Activated T-helper 2 cell treated with anti-CD3 and anti-CD28 coated beads, Interferon-gamma antibody, Interleukin-2, Interleukin-4, amounts not matched to agents 10 μg/mL and 5 μg/mL and 100 μg/mL, durations not matched to agents 14 hours and 24 hours and 36 hours (primary cell): ENCODE results near the gene CTBP1. TPM values are rescaled to one million over a fixed set of nuclear protein-coding genes. Genes with fewer than 3 reads are reported as not detected.

Experiments used
- DNase-seq: peaks from one replicate; pipeline ENCODE4 v3.0.0; 2021; ENCODE audit warnings: low spot score
- H3K27ac Mint-ChIP-seq: one replicate; pipeline ENCODE4 v1.8.0; 2021; ENCODE audit warnings: mixed read lengths
- H3K27me3 Mint-ChIP-seq: one replicate; pipeline ENCODE4 v1.8.0; 2021; ENCODE audit warnings: low read depth, mixed read lengths
- H3K36me3 Mint-ChIP-seq: one replicate; pipeline ENCODE4 v1.8.0; 2021; ENCODE audit warnings: low read depth, mixed read lengths
- H3K4me1 Mint-ChIP-seq: one replicate; pipeline ENCODE4 v1.8.0; 2021; ENCODE audit warnings: low read depth, mixed read lengths
- H3K4me3 Mint-ChIP-seq: one replicate; pipeline ENCODE4 v1.8.0; 2021; ENCODE audit warnings: low read depth, mild to moderate bottlenecking, moderate library complexity, mixed read lengths
- H3K9me3 Mint-ChIP-seq: one replicate; pipeline ENCODE4 v1.8.0; 2021; ENCODE audit warnings: mixed read lengths
- intact Hi-C: fragments of 100-400 bp; cut with micrococcal nuclease; formaldehyde crosslinking; loops from one replicate; pipeline ENCODE4 v1.15.1; 2023
- total RNA-seq: library from RNA; stranded (reverse); gene quantifications from 2 replicates; pipeline ENCODE4 v1.2.3, GENCODE V29; 2022

CTBP1 gene
- total RNA-seq, 1 donor from 2014 or later: 194 TPM

GRCh38 chr4:1271686-1272085, 22.8 kb upstream of the CTBP1 start:
- peaks cover under 1% of the 10 kb centered on the region for H3K36me3 Mint-ChIP-seq
- H3K27me3 Mint-ChIP-seq: peaks cover 1% of the 10 kb centered on the region
- peaks cover 11% of the 10 kb centered on the region for H3K4me1 Mint-ChIP-seq
- no peak overlapping the region for H3K4me3 Mint-ChIP-seq
- no peak for DNase-seq
- H3K27ac Mint-ChIP-seq: no peak overlapping the region
- intact Hi-C loops: no loop called here
- peaks cover 17% of the 10 kb centered on the region for H3K9me3 Mint-ChIP-seq

- H3K36me3 Mint-ChIP-seq: peaks cover 16% of the 10 kb centered on the region
- H3K27me3 Mint-ChIP-seq: no peaks in the 10 kb centered on the region
- H3K4me1 Mint-ChIP-seq: peaks cover 15% of the 10 kb centered on the region
- no peak overlapping the region for H3K4me3 Mint-ChIP-seq
- intact Hi-C loops: no loop called here
- peaks cover 26% of the 10 kb centered on the region for H3K9me3 Mint-ChIP-seq
- H3K27ac Mint-ChIP-seq: no peak overlapping the region
- no peak for DNase-seq
Observed at GRCh38 chr4:1269209-1269608, 20.3 kb upstream of the CTBP1 start.

GRCh38 chr4:1266881-1267763, 18.2 kb upstream of the CTBP1 start:
- intact Hi-C loops: loop anchor here (2.0 kb wide), 1 partner anchor 18 kb away; the partner anchor contains the start of gene CTBP1
- no peak for DNase-seq
- H3K27ac Mint-ChIP-seq: peak overlapping the region; percentile 91
- peak overlapping the region; percentile 66 for H3K4me3 Mint-ChIP-seq
- peaks cover 19% of the 10 kb centered on the region for H3K36me3 Mint-ChIP-seq
- peaks cover 26% of the 10 kb centered on the region for H3K9me3 Mint-ChIP-seq
- peaks cover 25% of the 10 kb centered on the region for H3K4me1 Mint-ChIP-seq
- H3K27me3 Mint-ChIP-seq: no peaks in the 10 kb centered on the region

- Mint-ChIP-seq H3K4me1 (peaks cover 36% of the 10 kb centered on the region), H3K9me3 (peaks cover 22% of the 10 kb centered on the region), H3K4me3 (no peak overlapping the region), H3K36me3 (peaks cover 25% of the 10 kb centered on the region), H3K27ac (no peak overlapping the region), H3K27me3 (no peaks in the 10 kb centered on the region)
- DNase-seq: no peak
- intact Hi-C loops: no loop called here
Observed at GRCh38 chr4:1265351-1265750, 16.4 kb upstream of the CTBP1 start.

GRCh38 chr4:1264942-1265341, 16.0 kb upstream of the CTBP1 start:
- Mint-ChIP-seq H3K36me3 (peaks cover 25% of the 10 kb centered on the region), H3K9me3 (peaks cover 22% of the 10 kb centered on the region), H3K4me1 (peaks cover 40% of the 10 kb centered on the region), H3K27me3 (no peaks in the 10 kb centered on the region), H3K27ac (no peak overlapping the region), H3K4me3 (no peak overlapping the region)
- intact Hi-C loops: no loop called here
- DNase-seq: no peak

- intact Hi-C loops: no loop called here
- Mint-ChIP-seq H3K4me1 (peaks cover 34% of the 10 kb centered on the region), H3K27ac (no peak overlapping the region), H3K9me3 (peaks cover 28% of the 10 kb centered on the region), H3K36me3 (peaks cover 33% of the 10 kb centered on the region), H3K27me3 (no peaks in the 10 kb centered on the region), H3K4me3 (no peak overlapping the region)
- no peak for DNase-seq
Observed at GRCh38 chr4:1261107-1261928, 12.4 kb upstream of the CTBP1 start.

GRCh38 chr4:1260418-1261106, 11.6 kb upstream of the CTBP1 start:
- no peak for DNase-seq
- no peak overlapping the region for H3K4me3 Mint-ChIP-seq
- H3K27me3 Mint-ChIP-seq: no peaks in the 10 kb centered on the region
- H3K36me3 Mint-ChIP-seq: peaks cover 33% of the 10 kb centered on the region
- intact Hi-C loops: no loop called here
- H3K27ac Mint-ChIP-seq: peak overlapping the region; percentile 26
- H3K9me3 Mint-ChIP-seq: peaks cover 32% of the 10 kb centered on the region
- peaks cover 36% of the 10 kb centered on the region for H3K4me1 Mint-ChIP-seq

GRCh38 chr4:1259966-1260365, 11.0 kb upstream of the CTBP1 start:
- Mint-ChIP-seq H3K4me3 (no peak overlapping the region), H3K4me1 (peaks cover 37% of the 10 kb centered on the region), H3K27ac (no peak overlapping the region), H3K36me3 (peaks cover 36% of the 10 kb centered on the region), H3K27me3 (no peaks in the 10 kb centered on the region), H3K9me3 (peaks cover 34% of the 10 kb centered on the region)
- DNase-seq: no peak
- intact Hi-C loops: no loop called here

GRCh38 chr4:1258457-1258856, 9.5 kb upstream of the CTBP1 start:
- H3K27me3 Mint-ChIP-seq: no peaks in the 10 kb centered on the region
- no peak for DNase-seq
- H3K36me3 Mint-ChIP-seq: peaks cover 40% of the 10 kb centered on the region
- H3K9me3 Mint-ChIP-seq: peaks cover 45% of the 10 kb centered on the region
- intact Hi-C loops: no loop called here
- no peak overlapping the region for H3K27ac Mint-ChIP-seq
- peaks cover 40% of the 10 kb centered on the region for H3K4me1 Mint-ChIP-seq
- H3K4me3 Mint-ChIP-seq: no peak overlapping the region

- no peak overlapping the region for H3K4me3 Mint-ChIP-seq
- no peak for DNase-seq
- peaks cover 58% of the 10 kb centered on the region for H3K36me3 Mint-ChIP-seq
- H3K4me1 Mint-ChIP-seq: peaks cover 29% of the 10 kb centered on the region
- no peaks in the 10 kb centered on the region for H3K27me3 Mint-ChIP-seq
- H3K9me3 Mint-ChIP-seq: peaks cover 67% of the 10 kb centered on the region
- H3K27ac Mint-ChIP-seq: no peak overlapping the region
- intact Hi-C loops: no loop called here
Observed at GRCh38 chr4:1255699-1256098, 6.8 kb upstream of the CTBP1 start.

- Mint-ChIP-seq H3K27ac (no peak overlapping the region), H3K4me1 (peaks cover 29% of the 10 kb centered on the region), H3K9me3 (peaks cover 70% of the 10 kb centered on the region), H3K4me3 (no peak overlapping the region), H3K36me3 (peaks cover 63% of the 10 kb centered on the region), H3K27me3 (no peaks in the 10 kb centered on the region)
- intact Hi-C loops: no loop called here
- no peak for DNase-seq
Observed at GRCh38 chr4:1255151-1255550, 6.2 kb upstream of the CTBP1 start.

- H3K36me3 Mint-ChIP-seq: peaks cover 68% of the 10 kb centered on the region
- DNase-seq: no peak
- peaks cover 71% of the 10 kb centered on the region for H3K9me3 Mint-ChIP-seq
- no peaks in the 10 kb centered on the region for H3K27me3 Mint-ChIP-seq
- H3K4me1 Mint-ChIP-seq: peaks cover 24% of the 10 kb centered on the region
- no peak overlapping the region for H3K4me3 Mint-ChIP-seq
- no peak overlapping the region for H3K27ac Mint-ChIP-seq
- intact Hi-C loops: no loop called here
Observed at GRCh38 chr4:1253831-1254230, 4.9 kb upstream of the CTBP1 start.
